Measurements from ENCODE around the gene ZNF83.
A peak's percentile ranks its signal among the peaks of the same experiment; 100 is the strongest.
"Not testable (repeated sequence)": the region's sequence is repeated elsewhere in the genome, so short reads cannot be mapped to it uniquely, and the experiment has no call there.

The ZNF83 gene

DNA sequence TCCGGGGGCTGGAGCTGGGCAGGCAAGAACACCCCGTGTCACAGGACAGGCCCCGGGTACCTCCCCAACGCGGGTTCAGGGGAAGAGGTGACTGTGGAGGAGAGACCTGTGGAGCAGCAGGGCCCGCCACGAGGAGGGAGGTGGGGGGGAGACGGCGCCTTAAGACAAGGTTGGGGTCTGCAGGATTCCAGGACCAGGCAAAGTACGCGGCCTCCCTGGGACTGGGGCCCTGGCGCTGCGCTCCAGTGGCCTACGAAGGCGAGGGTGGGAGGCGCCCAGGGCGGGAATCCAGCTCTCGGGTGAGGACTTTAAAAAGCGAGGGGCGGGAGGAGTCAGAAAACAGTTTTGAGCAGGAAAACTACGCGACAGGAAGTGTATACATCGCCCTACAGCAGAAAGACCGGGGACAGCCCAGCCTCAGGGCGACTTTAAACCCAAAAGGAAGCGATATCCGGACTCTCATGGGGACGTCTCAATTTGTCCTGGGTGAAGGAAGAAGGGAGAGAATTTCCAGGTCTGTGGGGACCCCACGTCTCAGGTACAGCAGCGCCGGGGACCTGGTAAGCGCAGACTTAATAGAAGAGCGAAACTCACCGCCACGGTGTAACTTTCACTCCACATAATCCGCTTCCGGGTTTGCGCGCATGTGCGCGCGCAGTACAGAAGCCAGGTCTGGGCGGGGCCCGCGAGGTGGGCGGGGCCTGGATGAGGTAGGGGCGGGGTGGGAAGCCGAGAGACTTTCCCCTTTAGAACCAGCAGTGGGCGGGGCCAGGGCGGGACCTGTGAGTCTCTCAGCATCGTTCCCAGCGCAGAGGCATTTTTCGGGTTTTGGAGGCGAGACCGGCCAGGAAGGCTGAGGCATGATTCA is at the start of gene ZNF83:
TSS of gene ZNF83 (minus strand) at position 638 of the 868 bp plus-strand sequence.
- Histone ChIP-seq H3K9ac (ENCODE audit: low read depth in 1 of 2, low read length in 2 of 2) (peak within 1 kb of the TSS; percentile 78 to 93), H3K27ac (ENCODE audit: low read depth in 2 of 2, low read length in 2 of 2) (peak within 1 kb of the TSS; percentile 82 to 92), H3K4me1 (ENCODE audit: control insufficient read depth in 2 of 2, insufficient read depth in 2 of 2, low read length in 2 of 2) (peaks cover 5 to 6% of the 10 kb centered on the region in 2 donors), H3K36me3 (ENCODE audit: control insufficient read depth in 2 of 2, insufficient read depth in 2 of 2, low read length in 2 of 2) (peaks cover 2 to 4% of the 10 kb centered on the region in 2 donors), H3K9me3 (ENCODE audit: control insufficient read depth in 2 of 2, low read length in 2 of 2) (no peaks in the 10 kb centered on the region), H3K4me3 (ENCODE audit: low read length in 2 of 2) (peak within 1 kb of the TSS; percentile 76 to 96), H3K27me3 (ENCODE audit: control insufficient read depth in 2 of 2, insufficient read depth in 2 of 2, low read length in 2 of 2) (no peaks in the 10 kb centered on the region)

DNA sequence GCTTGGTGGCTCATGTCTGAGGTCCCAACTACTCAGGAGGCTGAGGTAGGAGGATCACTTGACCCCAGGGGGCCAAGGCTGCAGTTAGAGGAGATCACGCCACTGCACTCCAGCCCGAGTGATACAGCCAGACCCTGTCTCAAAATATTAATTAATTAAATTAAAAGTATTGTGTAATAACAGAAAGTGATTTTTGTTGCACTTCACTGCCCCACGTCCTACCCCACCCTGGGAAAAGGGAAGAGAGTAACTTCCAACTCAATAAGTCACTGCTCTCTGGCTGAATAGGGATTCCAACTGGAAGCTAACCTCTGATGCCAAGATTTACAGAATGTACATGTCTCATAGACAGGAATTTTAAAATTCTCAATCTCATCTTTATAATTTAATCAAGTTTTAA is 49.5 kb upstream of the ZNF83 start:
- Histone ChIP-seq H3K9me3 (ENCODE audit: control insufficient read depth in 2 of 2, low read length in 2 of 2) (no peaks in the 10 kb centered on the region), H3K27me3 (ENCODE audit: control insufficient read depth in 2 of 2, insufficient read depth in 2 of 2, low read length in 2 of 2) (no peaks in the 10 kb centered on the region), H3K4me3 (ENCODE audit: low read length in 2 of 2) (no peak overlapping the region), H3K4me1 (ENCODE audit: control insufficient read depth in 2 of 2, insufficient read depth in 2 of 2, low read length in 2 of 2) (peaks cover 7 to 8% of the 10 kb centered on the region in 2 donors), H3K9ac (ENCODE audit: low read depth in 1 of 2, low read length in 2 of 2) (no peak overlapping the region), H3K27ac (ENCODE audit: low read depth in 2 of 2, low read length in 2 of 2) (no peak overlapping the region), H3K36me3 (ENCODE audit: control insufficient read depth in 2 of 2, insufficient read depth in 2 of 2, low read length in 2 of 2) (no peaks in the 10 kb centered on the region)

DNA sequence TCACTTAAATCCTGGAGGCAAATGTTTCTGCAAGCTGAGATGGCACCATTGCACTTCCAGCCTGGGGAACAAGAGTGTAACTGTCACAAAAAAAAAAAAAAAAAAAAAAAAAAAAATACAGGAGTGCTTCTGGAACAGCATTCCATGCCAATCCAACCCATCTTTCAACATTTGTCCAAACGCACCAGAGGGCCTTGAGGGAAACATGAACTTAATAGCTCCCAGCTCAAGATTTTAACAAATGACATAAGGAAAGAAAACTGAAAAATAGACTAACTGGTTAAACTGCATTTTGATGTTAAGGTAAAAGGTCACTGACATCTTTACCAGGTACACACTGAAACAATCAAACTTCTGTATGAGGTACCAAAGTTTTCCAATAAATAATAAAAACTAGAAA is 47.7 kb upstream of the ZNF83 start:
- peaks cover 3 to 6% of the 10 kb centered on the region in 2 donors for H3K4me1 ChIP-seq (ENCODE audit: control insufficient read depth in 2 of 2, insufficient read depth in 2 of 2, low read length in 2 of 2)
- H3K27ac ChIP-seq (ENCODE audit: low read depth in 2 of 2, low read length in 2 of 2): no peak overlapping the region
- no peak overlapping the region for H3K4me3 ChIP-seq (ENCODE audit: low read length in 2 of 2)
- no peaks in the 10 kb centered on the region for H3K36me3 ChIP-seq (ENCODE audit: control insufficient read depth in 2 of 2, insufficient read depth in 2 of 2, low read length in 2 of 2)
- no peak overlapping the region for H3K9ac ChIP-seq (ENCODE audit: low read depth in 1 of 2, low read length in 2 of 2)
- no peaks in the 10 kb centered on the region for H3K27me3 ChIP-seq (ENCODE audit: control insufficient read depth in 2 of 2, insufficient read depth in 2 of 2, low read length in 2 of 2)
- H3K9me3 ChIP-seq (ENCODE audit: control insufficient read depth in 2 of 2, low read length in 2 of 2): no peaks in the 10 kb centered on the region

DNA sequence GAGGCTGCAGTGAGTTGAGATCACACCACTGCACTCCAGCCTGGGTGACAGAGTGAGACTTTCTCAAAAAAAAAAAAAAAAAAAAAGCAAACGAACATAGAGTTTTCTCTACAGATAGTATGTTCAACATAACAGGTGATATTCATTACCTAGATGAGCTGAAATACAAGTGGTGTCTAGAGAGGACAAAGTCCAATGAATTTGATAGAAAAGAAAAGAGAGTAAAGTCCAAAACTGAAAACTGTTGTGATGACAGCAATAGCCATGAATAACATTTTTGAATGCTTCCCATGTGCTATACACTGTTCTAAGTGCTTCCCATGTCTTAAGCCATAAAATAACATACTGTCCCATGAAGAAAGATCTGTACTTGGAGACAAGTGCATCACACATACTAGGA is 43.1 kb upstream of the ZNF83 start:
- not testable (repeated sequence) for H3K27ac ChIP-seq (ENCODE audit: low read depth in 2 of 2, low read length in 2 of 2); H3K36me3 ChIP-seq (ENCODE audit: control insufficient read depth in 2 of 2, insufficient read depth in 2 of 2, low read length in 2 of 2); H3K9ac ChIP-seq (ENCODE audit: low read depth in 1 of 2, low read length in 2 of 2); H3K9me3 ChIP-seq (ENCODE audit: control insufficient read depth in 2 of 2, low read length in 2 of 2); H3K27me3 ChIP-seq (ENCODE audit: control insufficient read depth in 2 of 2, insufficient read depth in 2 of 2, low read length in 2 of 2); H3K4me3 ChIP-seq (ENCODE audit: low read length in 2 of 2); H3K4me1 ChIP-seq (ENCODE audit: control insufficient read depth in 2 of 2, insufficient read depth in 2 of 2, low read length in 2 of 2)

DNA sequence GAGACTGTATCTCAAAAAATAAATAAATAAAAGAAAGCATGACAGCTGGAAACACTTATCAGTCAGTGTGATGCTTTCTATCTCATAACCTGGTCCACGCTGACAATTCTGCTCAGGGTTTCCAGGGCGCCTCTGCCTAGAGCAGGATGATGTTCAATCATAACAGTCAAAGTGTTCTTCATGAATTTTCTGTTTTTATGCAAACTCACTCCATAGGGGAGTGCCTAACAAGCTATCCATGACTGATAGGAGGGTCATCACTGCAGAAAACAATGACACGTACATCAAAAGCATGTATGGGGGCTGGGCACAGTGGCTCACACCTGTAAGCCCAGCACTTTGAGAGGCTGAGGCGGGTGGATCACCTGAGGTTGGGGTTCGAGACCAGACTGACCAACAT is 41.4 kb upstream of the ZNF83 start:
- H3K9ac ChIP-seq (ENCODE audit: low read depth in 1 of 2, low read length in 2 of 2): no peak overlapping the region
- H3K36me3 ChIP-seq (ENCODE audit: control insufficient read depth in 2 of 2, insufficient read depth in 2 of 2, low read length in 2 of 2): no peaks in the 10 kb centered on the region
- H3K4me1 ChIP-seq (ENCODE audit: control insufficient read depth in 2 of 2, insufficient read depth in 2 of 2, low read length in 2 of 2): no peaks in the 10 kb centered on the region
- no peaks in the 10 kb centered on the region for H3K27me3 ChIP-seq (ENCODE audit: control insufficient read depth in 2 of 2, insufficient read depth in 2 of 2, low read length in 2 of 2)
- H3K9me3 ChIP-seq (ENCODE audit: control insufficient read depth in 2 of 2, low read length in 2 of 2): no peaks in the 10 kb centered on the region
- H3K27ac ChIP-seq (ENCODE audit: low read depth in 2 of 2, low read length in 2 of 2): no peak overlapping the region
- no peak overlapping the region for H3K4me3 ChIP-seq (ENCODE audit: low read length in 2 of 2)

DNA sequence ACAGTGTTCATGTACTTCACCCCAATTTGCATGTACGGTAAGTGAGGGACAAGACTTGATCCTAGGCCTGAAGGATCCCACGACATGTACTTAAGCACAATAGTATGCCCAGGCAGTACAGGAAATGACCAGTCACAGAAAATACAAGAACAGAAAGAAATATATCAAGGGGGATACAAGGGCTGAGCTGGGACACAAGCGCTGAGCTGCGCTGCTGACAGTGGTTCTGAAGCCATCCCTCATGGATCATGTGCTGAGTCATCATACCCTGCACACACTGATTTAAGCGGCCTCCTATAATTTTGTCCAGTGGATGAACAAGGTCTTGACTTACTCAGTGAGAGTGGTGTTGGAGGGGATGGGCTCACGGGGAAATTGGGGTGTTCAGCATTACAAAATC is 37.1 kb upstream of the ZNF83 start:
- H3K27me3 ChIP-seq (ENCODE audit: control insufficient read depth in 2 of 2, insufficient read depth in 2 of 2, low read length in 2 of 2); H3K4me3 ChIP-seq (ENCODE audit: low read length in 2 of 2); H3K27ac ChIP-seq (ENCODE audit: low read depth in 2 of 2, low read length in 2 of 2); H3K4me1 ChIP-seq (ENCODE audit: control insufficient read depth in 2 of 2, insufficient read depth in 2 of 2, low read length in 2 of 2); H3K9me3 ChIP-seq (ENCODE audit: control insufficient read depth in 2 of 2, low read length in 2 of 2); H3K9ac ChIP-seq (ENCODE audit: low read depth in 1 of 2, low read length in 2 of 2); H3K36me3 ChIP-seq (ENCODE audit: control insufficient read depth in 2 of 2, insufficient read depth in 2 of 2, low read length in 2 of 2): not testable (repeated sequence)

DNA sequence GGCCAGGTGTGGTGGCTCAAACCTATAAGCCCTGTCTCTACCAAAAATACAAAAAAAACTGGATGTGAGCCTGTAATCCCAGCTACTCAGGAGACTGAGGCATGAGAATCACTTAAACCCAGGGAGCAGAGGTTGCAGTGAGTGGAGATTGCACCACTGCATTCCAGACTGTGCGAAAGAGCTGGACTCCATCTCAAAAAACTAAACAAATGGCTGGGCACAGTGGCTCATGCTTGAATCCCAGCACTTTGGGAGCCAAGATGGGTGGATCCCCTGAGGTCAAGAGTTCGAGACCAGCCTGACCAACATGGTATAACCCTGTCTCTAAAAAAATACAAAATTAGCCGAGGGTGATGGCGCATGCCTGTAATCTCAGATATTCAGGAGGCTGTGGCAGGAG is 34.9 kb upstream of the ZNF83 start:
- no peaks in the 10 kb centered on the region for H3K27me3 ChIP-seq (ENCODE audit: control insufficient read depth in 2 of 2, insufficient read depth in 2 of 2, low read length in 2 of 2)
- H3K4me3 ChIP-seq (ENCODE audit: low read length in 2 of 2): no peak overlapping the region
- H3K36me3 ChIP-seq (ENCODE audit: control insufficient read depth in 2 of 2, insufficient read depth in 2 of 2, low read length in 2 of 2): no peaks in the 10 kb centered on the region
- H3K4me1 ChIP-seq (ENCODE audit: control insufficient read depth in 2 of 2, insufficient read depth in 2 of 2, low read length in 2 of 2): no peaks in the 10 kb centered on the region
- no peak overlapping the region for H3K27ac ChIP-seq (ENCODE audit: low read depth in 2 of 2, low read length in 2 of 2)
- H3K9ac ChIP-seq (ENCODE audit: low read depth in 1 of 2, low read length in 2 of 2): no peak overlapping the region
- H3K9me3 ChIP-seq (ENCODE audit: control insufficient read depth in 2 of 2, low read length in 2 of 2): no peaks in the 10 kb centered on the region

DNA sequence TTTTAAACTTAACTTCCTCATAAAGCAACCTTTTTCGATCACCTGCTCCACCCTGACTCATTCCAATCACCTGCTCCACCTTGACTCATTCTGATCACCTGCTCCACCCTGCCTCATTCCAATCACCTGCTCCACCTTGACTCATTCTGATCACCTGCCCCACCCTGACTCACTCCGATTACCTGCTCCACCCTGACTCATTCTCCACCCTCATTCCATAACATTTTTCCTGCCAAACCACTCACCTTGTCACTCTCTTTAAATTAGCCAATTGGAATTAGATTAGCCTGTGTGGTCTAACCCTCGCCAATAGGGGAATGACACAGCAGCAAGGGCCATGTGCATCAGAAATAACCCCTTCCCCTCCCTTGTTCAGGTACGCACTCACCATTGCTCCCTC is 31.9 kb upstream of the ZNF83 start:
- Histone ChIP-seq H3K27ac (ENCODE audit: low read depth in 2 of 2, low read length in 2 of 2) (no peak overlapping the region), H3K9ac (ENCODE audit: low read depth in 1 of 2, low read length in 2 of 2) (no peak overlapping the region), H3K36me3 (ENCODE audit: control insufficient read depth in 2 of 2, insufficient read depth in 2 of 2, low read length in 2 of 2) (no peaks in the 10 kb centered on the region), H3K4me3 (ENCODE audit: low read length in 2 of 2) (no peak overlapping the region), H3K4me1 (ENCODE audit: control insufficient read depth in 2 of 2, insufficient read depth in 2 of 2, low read length in 2 of 2) (no peaks in the 10 kb centered on the region), H3K9me3 (ENCODE audit: control insufficient read depth in 2 of 2, low read length in 2 of 2) (no peaks in the 10 kb centered on the region), H3K27me3 (ENCODE audit: control insufficient read depth in 2 of 2, insufficient read depth in 2 of 2, low read length in 2 of 2) (no peaks in the 10 kb centered on the region)

DNA sequence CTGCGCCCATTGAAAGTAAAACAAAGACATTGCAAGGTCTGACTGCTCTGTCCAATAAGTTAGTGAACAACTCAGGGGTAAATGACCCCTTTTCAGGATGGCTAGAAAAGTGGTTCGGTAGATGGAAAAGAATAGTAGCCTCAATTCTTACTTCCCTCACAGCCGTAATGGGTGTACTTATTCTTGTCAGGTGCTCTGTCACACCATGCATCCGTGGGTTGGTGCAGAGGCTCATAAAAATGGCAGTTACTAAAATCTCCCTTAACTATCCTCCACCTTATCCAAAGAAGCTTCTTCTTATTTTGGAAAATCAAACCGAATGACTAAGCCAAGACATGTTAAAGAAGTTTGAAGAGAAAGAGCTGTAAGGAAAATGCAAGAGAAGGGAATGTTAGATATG is 31.4 kb upstream of the ZNF83 start:
- no peaks in the 10 kb centered on the region for H3K36me3 ChIP-seq (ENCODE audit: control insufficient read depth in 2 of 2, insufficient read depth in 2 of 2, low read length in 2 of 2)
- H3K27ac ChIP-seq (ENCODE audit: low read depth in 2 of 2, low read length in 2 of 2): no peak overlapping the region
- H3K4me3 ChIP-seq (ENCODE audit: low read length in 2 of 2): no peak overlapping the region
- H3K27me3 ChIP-seq (ENCODE audit: control insufficient read depth in 2 of 2, insufficient read depth in 2 of 2, low read length in 2 of 2): no peaks in the 10 kb centered on the region
- H3K9me3 ChIP-seq (ENCODE audit: control insufficient read depth in 2 of 2, low read length in 2 of 2): no peaks in the 10 kb centered on the region
- H3K4me1 ChIP-seq (ENCODE audit: control insufficient read depth in 2 of 2, insufficient read depth in 2 of 2, low read length in 2 of 2): no peaks in the 10 kb centered on the region
- H3K9ac ChIP-seq (ENCODE audit: low read depth in 1 of 2, low read length in 2 of 2): no peak overlapping the region

DNA sequence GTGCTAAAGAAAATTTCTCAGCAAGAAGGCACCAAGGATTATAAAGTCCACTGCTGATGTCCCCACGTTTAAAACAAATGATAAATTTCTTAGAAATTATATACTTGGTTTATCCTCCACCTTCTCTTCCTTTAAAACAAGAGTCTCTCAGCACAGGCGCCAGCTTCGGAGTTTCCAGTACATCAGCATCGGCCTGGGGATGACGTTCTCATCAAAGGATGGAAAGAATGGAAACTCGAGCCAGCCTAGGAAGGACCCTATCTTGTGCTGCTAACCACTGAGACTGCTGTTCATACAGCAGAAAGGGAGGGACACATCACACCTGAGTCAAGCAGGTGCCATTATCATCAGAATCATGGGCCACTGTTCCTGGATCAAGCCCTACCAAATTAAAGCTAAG is 29.8 kb upstream of the ZNF83 start:
- Histone ChIP-seq H3K4me3 (ENCODE audit: low read length in 2 of 2) (no peak overlapping the region), H3K27ac (ENCODE audit: low read depth in 2 of 2, low read length in 2 of 2) (no peak overlapping the region), H3K36me3 (ENCODE audit: control insufficient read depth in 2 of 2, insufficient read depth in 2 of 2, low read length in 2 of 2) (no peaks in the 10 kb centered on the region), H3K27me3 (ENCODE audit: control insufficient read depth in 2 of 2, insufficient read depth in 2 of 2, low read length in 2 of 2) (no peaks in the 10 kb centered on the region), H3K9ac (ENCODE audit: low read depth in 1 of 2, low read length in 2 of 2) (no peak overlapping the region), H3K4me1 (ENCODE audit: control insufficient read depth in 2 of 2, insufficient read depth in 2 of 2, low read length in 2 of 2) (no peaks in the 10 kb centered on the region), H3K9me3 (ENCODE audit: control insufficient read depth in 2 of 2, low read length in 2 of 2) (no peaks in the 10 kb centered on the region)
